OCI-LY7 (cell line): Measurements from ENCODE around the gene FBXO42. TPM values are rescaled to one million over a fixed set of nuclear protein-coding genes. Genes with fewer than 3 reads are reported as not detected.

Experiments
- BruUV-seq: library from RNA; stranded (reverse); fragments of 400-500 nt; replicated peaks from 2 replicates; lab custom pipeline; 2021; lab: Mats Ljungman, UMichigan
- CTCF ChIA-PET: fragments of 300-600 bp; sonication (Branson Sonifier 250); formaldehyde crosslinking; loops from one replicate; lab custom pipeline; 2022; ENCODE audit warnings: antibody characterized with exemption; ENCODE audit not compliant: unreplicated experiment; lab: Charles Lee
- POLR2A ChIA-PET: fragments of 300-600 bp; sonication (Branson Sonifier 250); formaldehyde crosslinking; loops from one replicate; lab custom pipeline; 2022; ENCODE audit warnings: antibody characterized with exemption; lab: Charles Lee
- DNase-seq: peaks from one replicate; pipeline ENCODE4 v3.0.0-alpha.2; 2015; ENCODE audit warnings: low spot score
- H2AFZ ChIP-seq: fragments of 200-600 bp; sonication (generic), shearing (Covaris generic); 2 replicates; pipeline ENCODE4 v1.6.1; 2014; ENCODE audit warnings: mild to moderate bottlenecking, antibody characterized with exemption, low read length, moderate library complexity
- H3K27ac ChIP-seq: fragments of 200-600 bp; sonication (generic); 2 replicates; pipeline ENCODE4 v1.5.1; 2014; ENCODE audit warnings: mixed run types, low read depth, mild to moderate bottlenecking, moderate library complexity, low read length, inconsistent platforms; ENCODE audit not compliant: poor library complexity, severe bottlenecking
- H3K36me3 ChIP-seq: fragments of 200-600 bp; sonication (generic); 2 replicates; pipeline ENCODE4 v1.6.1; 2014; ENCODE audit warnings: mild to moderate bottlenecking, antibody characterized with exemption, low read length, moderate library complexity, mixed read lengths; ENCODE audit not compliant: insufficient read depth
- H3K4me1 ChIP-seq: fragments of 200-600 bp; sonication (generic); 2 replicates; pipeline ENCODE4 v1.5.1; 2014; ENCODE audit warnings: mild to moderate bottlenecking, low read length; ENCODE audit not compliant: insufficient read depth, poor library complexity, severe bottlenecking
- H3K4me2 ChIP-seq: fragments of 200-600 bp; sonication (generic); 2 replicates; pipeline ENCODE4 v1.6.1; 2014; ENCODE audit warnings: mild to moderate bottlenecking, low read length
- H3K4me3 ChIP-seq: fragments of 200-600 bp; sonication (generic); 2 replicates; pipeline ENCODE4 v1.5.1; 2014; ENCODE audit warnings: mild to moderate bottlenecking, low read depth, low read length; ENCODE audit not compliant: poor library complexity, severe bottlenecking
- H3K79me2 ChIP-seq: fragments of 200-600 bp; sonication (generic); 2 replicates; pipeline ENCODE4 v1.6.1; 2016; ENCODE audit warnings: low read depth, mild to moderate bottlenecking, low read length, moderate library complexity, mixed read lengths; ENCODE audit not compliant: insufficient read depth
- H3K9me2 ChIP-seq: fragments of 200-600 bp; sonication (generic); 2 replicates; pipeline ENCODE4 v1.6.1; 2016; ENCODE audit warnings: mild to moderate bottlenecking, low read length, mixed read lengths; ENCODE audit not compliant: insufficient read depth
- H3K9me3 ChIP-seq: fragments of 200-600 bp; sonication (generic); 2 replicates; pipeline ENCODE4 v1.6.1; 2014; ENCODE audit warnings: mild to moderate bottlenecking, mixed run types, low read length, mixed read lengths
- H4K20me1 ChIP-seq: fragments of 200-600 bp; sonication (generic); 2 replicates; pipeline ENCODE4 v1.6.1; 2014; ENCODE audit warnings: mild to moderate bottlenecking, antibody characterized with exemption, low read length, moderate library complexity, mixed read lengths; ENCODE audit not compliant: insufficient read depth
- CTCF ChIP-seq: fragments of 200-600 bp; sonication (generic); conservative IDR thresholded peaks from 2 replicates; pipeline ENCODE4 v1.5.1; 2014; ENCODE audit warnings: mild to moderate bottlenecking, antibody characterized with exemption, low read length, moderate library complexity, mixed read lengths
- EZH2phosphoT487 ChIP-seq: fragments of 200-600 bp; sonication (generic); IDR thresholded peaks from 2 replicates; pipeline ENCODE4 v1.6.1; 2018; ENCODE audit warnings: low read depth, borderline replicate concordance, mild to moderate bottlenecking, mixed run types, antibody characterized with exemption, low read length, moderate library complexity, mixed read lengths
- intact Hi-C: fragments of 100-400 bp; cut with micrococcal nuclease; formaldehyde crosslinking; loops from one replicate; pipeline ENCODE4 v1.10.0; 2022; ENCODE audit not compliant: unreplicated experiment
- total RNA-seq, 2 experiments: library from RNA; depleted of rRNA in 1 of 2; stranded (reverse); fragments of >200 nt in 1 of 2; shearing (Covaris generic) in 1 of 2; gene quantifications; 2 replicates each; pipeline ENCODE4 v1.2.3, GENCODE V29; 2014 to 2022

The FBXO42 gene
- total RNA-seq, 2 experiments from 2014 or later = 20.0 to 22.9 TPM

- peaks cover 96% of the 10 kb centered on the region for H3K79me2 ChIP-seq
- no peak overlapping the region for H3K27ac ChIP-seq
- H2AFZ ChIP-seq = no peak overlapping the region
- no peak overlapping the region for H3K4me3 ChIP-seq
- no peaks in the 10 kb centered on the region for H3K9me2 ChIP-seq
- 0 out of 2 replicates have a peak overlapping the region, but pooled peaks have one; percentile 28 for H3K4me2 ChIP-seq
- H3K9me3 ChIP-seq = no peaks in the 10 kb centered on the region
- H4K20me1 ChIP-seq = peaks cover 34% of the 10 kb centered on the region; the same call in 1 of the 2 replicates
- H3K36me3 ChIP-seq = peaks cover 38% of the 10 kb centered on the region
- intact Hi-C loops = no loop called here
- BruUV-seq = no TSS peak
- CTCF ChIA-PET = no interaction called here
- DNase-seq = no peak
- POLR2A ChIA-PET = no interaction called here
- no peak for TF ChIP-seq EZH2phosphoT487
- TF ChIP-seq CTCF = no peak
- H3K4me1 ChIP-seq = peaks cover 32% of the 10 kb centered on the region
Measured at GRCh38 chr1:16386454-16387113, 34.3 kb upstream of the FBXO42 start.

GRCh38 chr1:16385659-16386453, 33.6 kb upstream of the FBXO42 start:
- Histone ChIP-seq H3K4me3 (no peak overlapping the region), H3K9me3 (no peaks in the 10 kb centered on the region), H4K20me1 (peaks cover 27% of the 10 kb centered on the region; the same call in 1 of the 2 replicates), H2AFZ (no peak overlapping the region), H3K79me2 (peaks cover 96% of the 10 kb centered on the region), H3K27ac (no peak overlapping the region), H3K4me1 (peaks cover 26% of the 10 kb centered on the region), H3K9me2 (no peaks in the 10 kb centered on the region), H3K4me2 (no peak overlapping the region), H3K36me3 (peaks cover 40% of the 10 kb centered on the region)
- ChIA-PET CTCF (no interaction called here), POLR2A (no interaction called here)
- no TSS peak for BruUV-seq
- no peak for DNase-seq
- intact Hi-C loops = no loop called here
- TF ChIP-seq CTCF (no peak), EZH2phosphoT487 (no peak)
